ENCODE data around the gene LRRFIP1. TPM values are rescaled to one million over a fixed set of nuclear protein-coding genes. Genes with fewer than 3 reads are reported as not detected.

LRRFIP1 gene
- total and polyA plus RNA-seq, 2 of the 13 experiments (the other 11 are each of a cell fraction or from before 2014, with no cell fraction given) = 15.9 to 40.5 TPM

GRCh38 chr2:237614151-237614720 is 13.2 kb upstream of the LRRFIP1 start (continued):
- TF ChIP-seq, protein P1, sequence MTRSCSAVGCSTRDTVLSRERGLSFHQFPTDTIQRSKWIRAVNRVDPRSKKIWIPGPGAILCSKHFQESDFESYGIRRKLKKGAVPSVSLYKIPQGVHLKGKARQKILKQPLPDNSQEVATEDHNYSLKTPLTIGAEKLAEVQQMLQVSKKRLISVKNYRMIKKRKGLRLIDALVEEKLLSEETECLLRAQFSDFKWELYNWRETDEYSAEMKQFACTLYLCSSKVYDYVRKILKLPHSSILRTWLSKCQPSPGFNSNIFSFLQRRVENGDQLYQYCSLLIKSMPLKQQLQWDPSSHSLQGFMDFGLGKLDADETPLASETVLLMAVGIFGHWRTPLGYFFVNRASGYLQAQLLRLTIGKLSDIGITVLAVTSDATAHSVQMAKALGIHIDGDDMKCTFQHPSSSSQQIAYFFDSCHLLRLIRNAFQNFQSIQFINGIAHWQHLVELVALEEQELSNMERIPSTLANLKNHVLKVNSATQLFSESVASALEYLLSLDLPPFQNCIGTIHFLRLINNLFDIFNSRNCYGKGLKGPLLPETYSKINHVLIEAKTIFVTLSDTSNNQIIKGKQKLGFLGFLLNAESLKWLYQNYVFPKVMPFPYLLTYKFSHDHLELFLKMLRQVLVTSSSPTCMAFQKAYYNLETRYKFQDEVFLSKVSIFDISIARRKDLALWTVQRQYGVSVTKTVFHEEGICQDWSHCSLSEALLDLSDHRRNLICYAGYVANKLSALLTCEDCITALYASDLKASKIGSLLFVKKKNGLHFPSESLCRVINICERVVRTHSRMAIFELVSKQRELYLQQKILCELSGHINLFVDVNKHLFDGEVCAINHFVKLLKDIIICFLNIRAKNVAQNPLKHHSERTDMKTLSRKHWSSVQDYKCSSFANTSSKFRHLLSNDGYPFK (CRISPR knock-in tag; IDR thresholded peaks at IDR 0.05; ENCODE audit: borderline replicate concordance) = peak; percentile 65; the same call in 1 of the 2 replicates
- TF ChIP-seq ZNF839 (CRISPR knock-in tag; IDR thresholded peaks at IDR 0.05; ENCODE audit: borderline replicate concordance) = no peak; the same call in 1 of the 2 replicates
- no peak for TF ChIP-seq MED8 (CRISPR knock-in tag; IDR thresholded peaks at IDR 0.05; ENCODE audit: insufficient replicate concordance)
- TF ChIP-seq POLR2A (IDR thresholded peaks at IDR 0.05; ENCODE audit: insufficient read depth in 1 of 2, low read depth in 2 of 2, low read length in 2 of 2) = no peak
- peak; percentile 91 for TF ChIP-seq REPIN1 (CRISPR knock-in tag; IDR thresholded peaks at IDR 0.05; ENCODE audit: borderline replicate concordance, low read depth)
- TF ChIP-seq ZNF598 (CRISPR knock-in tag; IDR thresholded peaks at IDR 0.05; ENCODE audit: borderline replicate concordance) = no peak
- peak; percentile 94; the same call in 1 of the 2 replicates for TF ChIP-seq STAT6 (CRISPR knock-in tag; IDR thresholded peaks at IDR 0.05; ENCODE audit: borderline replicate concordance)
- no peak for TF ChIP-seq ZBTB2 (CRISPR knock-in tag; IDR thresholded peaks at IDR 0.05; ENCODE audit: low read depth)
- TF ChIP-seq ZNF597 (CRISPR knock-in tag; IDR thresholded peaks at IDR 0.05) = no peak
- peak; percentile 77; the same call in 1 of the 2 replicates for TF ChIP-seq ZNF138 (CRISPR knock-in tag; IDR thresholded peaks at IDR 0.05; ENCODE audit: low read depth)
- no peak for TF ChIP-seq ZNF572 (CRISPR knock-in tag; IDR thresholded peaks at IDR 0.05)
- TF ChIP-seq PRPF4 (IDR thresholded peaks at IDR 0.05; ENCODE audit: low read depth, low read length, poor library complexity, severe bottlenecking) = no peak
- peak; percentile 69; the same call in 1 of the 2 replicates for TF ChIP-seq ZBTB38 (CRISPR knock-in tag; IDR thresholded peaks at IDR 0.05)
- no peak for TF ChIP-seq KDM5A (IDR thresholded peaks at IDR 0.05; ENCODE audit: borderline replicate concordance, low read length)
- 0 out of 2 replicates have a peak, but pooled peaks have one; percentile 70 for TF ChIP-seq ZNF256 (CRISPR knock-in tag; conservative IDR thresholded peaks at IDR 0.05)
- peak; percentile 87 for TF ChIP-seq IRF9 (CRISPR knock-in tag; IDR thresholded peaks at IDR 0.05; ENCODE audit: borderline replicate concordance)

All from HepG2 (cell line).